GM12891 (cell line): Measurements from ENCODE around the gene DNM2.

ENCODE experiments used
- POLR2A ChIP-seq: IDR thresholded peaks from 2 replicates; pipeline ENCODE4 v1.6.1; 2011; ENCODE audit warnings: low read depth, low read length, control low read depth
- POLR2AphosphoS5 ChIP-seq: IDR thresholded peaks from 2 replicates; pipeline ENCODE4 v1.6.1; 2011; ENCODE audit warnings: low read depth, low read length, control low read depth
- POU2F2 ChIP-seq: IDR thresholded peaks from 2 replicates; pipeline ENCODE4 v1.6.1; 2011; ENCODE audit warnings: low read depth, mild to moderate bottlenecking, control low read depth, low read length, moderate library complexity

DNA sequence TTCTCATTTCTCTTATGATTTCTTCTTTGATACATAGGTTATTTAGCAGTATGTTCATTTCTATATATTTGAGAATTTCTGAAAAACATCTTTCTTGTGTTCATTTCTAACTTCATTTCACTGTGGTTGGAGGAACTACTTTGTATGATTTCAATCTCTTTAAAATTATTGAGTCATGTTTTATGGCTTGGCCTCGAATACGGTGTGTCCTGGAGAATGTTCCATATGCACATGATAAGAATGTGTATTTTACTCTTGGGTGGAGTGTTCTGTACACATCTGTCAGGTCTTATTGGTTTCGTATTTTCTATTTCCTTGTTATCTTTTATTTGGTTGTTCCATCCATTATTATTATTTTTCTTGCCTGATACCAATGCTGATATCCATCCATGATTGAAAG lies 22.9 kb downstream of the DNM2 start:
- TF ChIP-seq POLR2A, result no peak
- no peak for TF ChIP-seq POLR2AphosphoS5
- TF ChIP-seq POU2F2, result no peak
